Epidermal melanocyte (primary cell): ENCODE measurements around the gene SHB.

Experiments
- DNase-seq: peaks from one replicate; pipeline ENCODE4 v3.0.0; 2011; ENCODE audit warnings: low spot score; ENCODE audit not compliant: insufficient read length

Gene SHB

DNA sequence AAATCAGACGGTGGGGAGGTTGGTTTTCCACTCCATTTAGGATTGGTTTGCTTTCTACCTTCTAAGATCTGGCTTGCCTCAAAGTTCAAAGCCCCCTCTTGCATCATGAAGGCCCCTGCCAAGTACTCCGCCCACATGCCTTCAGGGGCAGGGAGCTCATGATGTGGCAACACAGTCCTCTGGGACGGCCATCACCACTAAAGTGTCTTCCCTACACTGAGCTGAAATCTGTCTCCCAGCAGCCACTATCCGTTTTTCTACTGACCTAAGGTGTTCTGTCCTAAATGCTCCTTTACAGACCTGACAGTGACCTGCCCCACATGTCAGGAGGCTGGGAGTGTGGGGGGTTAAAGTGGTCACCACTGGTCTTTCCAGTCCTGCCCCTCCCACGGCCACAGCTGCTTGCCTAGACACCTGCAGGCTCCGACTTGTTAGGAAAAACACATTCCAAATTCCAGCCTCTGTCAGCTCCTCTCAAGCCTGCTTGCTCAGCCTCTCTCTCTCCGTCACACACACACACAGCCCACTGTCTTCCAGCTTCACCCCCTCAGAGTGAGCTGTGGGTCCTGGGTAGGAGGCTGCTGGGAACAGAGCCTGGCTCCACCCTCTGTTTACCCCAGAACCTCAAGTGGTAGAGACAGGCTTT, 44.9 kb downstream of the SHB start:
- no peak for DNase-seq

DNA sequence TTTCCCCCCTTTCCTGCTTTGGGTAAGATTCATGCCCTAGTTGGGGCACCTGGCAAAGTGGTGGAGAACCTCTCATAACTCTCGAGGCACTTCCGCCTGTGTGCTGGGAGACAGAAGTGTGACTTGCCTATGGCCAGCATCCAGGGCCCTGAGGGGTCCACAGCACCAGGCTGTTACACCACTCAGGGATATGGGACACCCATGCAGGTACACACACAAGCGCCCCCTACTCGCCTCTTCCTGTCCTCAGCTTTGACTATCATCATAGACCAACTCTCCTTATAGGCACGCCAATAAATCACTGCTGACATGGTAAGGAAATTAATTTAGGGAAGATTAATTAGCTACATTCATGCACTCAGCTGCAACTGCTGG, 45.4 kb downstream of the SHB start:
- no peak for DNase-seq

- DNase-seq: no peak
Measured at GRCh38 chr9:38022995-38023394, 46.0 kb downstream of the SHB start.

DNA sequence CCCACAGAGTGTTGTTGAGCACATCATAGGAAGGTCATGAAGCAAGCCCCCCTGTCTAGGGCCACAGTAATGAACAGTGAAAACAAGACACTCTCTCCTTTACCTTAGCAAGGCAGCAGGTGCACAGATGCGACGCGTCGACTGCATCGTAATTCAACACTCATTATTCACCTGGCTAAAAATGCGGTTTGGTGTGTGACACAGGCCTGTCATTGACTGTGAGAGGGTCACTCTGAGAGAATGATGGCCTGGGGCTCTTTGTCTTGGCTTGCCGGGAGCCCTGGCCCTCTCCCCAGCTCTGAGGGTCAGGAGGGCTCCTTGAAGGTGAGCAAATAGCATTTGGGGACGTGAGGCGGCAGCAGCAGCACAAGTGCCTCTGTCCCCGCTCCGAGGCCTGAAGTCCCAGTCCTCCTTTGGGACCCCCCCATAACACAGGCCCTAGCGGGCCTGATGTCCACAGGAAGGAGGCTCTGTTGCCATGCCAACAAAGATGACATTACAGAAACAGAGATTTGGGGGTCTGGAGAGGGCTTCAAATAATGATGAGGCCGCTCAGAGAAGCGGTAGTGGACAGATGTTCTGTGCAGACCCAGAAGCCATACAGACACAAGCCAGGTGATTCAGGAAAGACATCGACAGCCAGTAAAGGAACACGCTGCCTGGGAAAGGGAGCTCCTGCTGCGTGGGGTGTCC, 46.7 kb downstream of the SHB start:
- no peak for DNase-seq

DNA sequence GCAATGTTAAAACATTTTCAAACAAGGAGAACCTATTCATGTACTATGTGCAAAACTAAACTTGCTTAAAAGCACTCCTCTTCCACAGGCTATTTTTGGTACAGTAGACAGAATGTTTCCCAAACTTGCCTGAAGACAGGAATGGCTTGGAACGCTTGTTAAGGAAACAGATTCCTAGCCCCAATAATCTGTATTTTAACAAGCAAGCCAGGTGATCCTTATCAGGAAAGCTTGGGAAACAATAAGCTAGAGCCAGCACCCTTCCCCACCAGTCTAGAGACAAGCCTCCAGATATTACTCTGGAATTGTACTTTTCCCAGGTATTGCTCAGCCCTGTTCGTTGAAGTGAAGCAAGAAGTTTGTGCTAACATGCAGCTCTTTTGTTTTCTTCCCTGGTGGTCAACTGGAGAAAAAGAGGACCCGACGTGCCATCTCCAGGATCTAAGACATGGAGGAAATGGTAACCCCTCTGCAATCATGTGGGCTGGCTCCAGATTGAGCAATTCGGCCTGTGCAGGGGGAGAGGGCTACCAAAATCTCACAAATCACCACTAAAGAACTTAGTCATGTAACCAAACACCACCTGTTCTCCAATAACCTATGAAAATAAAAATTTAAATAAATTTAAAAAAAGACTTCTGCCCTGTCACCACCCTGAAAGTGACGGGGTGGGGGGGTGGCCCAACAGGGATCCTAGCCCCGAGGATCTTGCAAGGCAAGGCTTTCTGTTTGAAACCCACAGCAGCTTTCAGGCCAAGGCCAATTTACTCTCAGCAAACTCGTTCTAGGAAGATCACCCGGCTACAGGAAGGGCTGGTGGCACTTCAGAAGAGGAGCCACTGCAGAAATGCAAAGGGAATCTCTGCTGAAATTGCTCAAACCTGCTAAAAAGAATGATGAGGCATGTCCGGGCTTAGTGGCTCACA, 48.6 kb downstream of the SHB start:
- no peak for DNase-seq

DNA sequence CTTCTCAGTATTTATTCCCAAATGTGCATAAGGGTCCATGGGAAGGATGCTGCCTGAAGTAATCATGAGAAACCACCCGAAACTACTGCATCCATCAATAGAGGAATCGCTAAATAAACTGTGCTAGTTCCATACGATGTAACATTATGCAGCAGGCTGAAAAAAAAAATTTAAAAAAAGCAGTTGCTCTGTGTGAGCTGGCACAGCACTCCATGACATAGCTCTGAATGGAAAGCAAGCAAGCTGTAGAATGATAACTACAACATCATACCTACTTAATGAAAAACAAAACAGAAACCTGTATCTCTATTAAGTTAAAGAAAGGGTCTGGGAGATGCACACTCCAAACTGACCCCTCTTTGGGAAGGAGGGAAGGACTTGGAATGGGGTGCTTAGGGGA, 49.3 kb downstream of the SHB start:
- DNase-seq: no peak

- no peak for DNase-seq
Measured at GRCh38 chr9:38018958-38019602, 49.9 kb downstream of the SHB start.

DNA sequence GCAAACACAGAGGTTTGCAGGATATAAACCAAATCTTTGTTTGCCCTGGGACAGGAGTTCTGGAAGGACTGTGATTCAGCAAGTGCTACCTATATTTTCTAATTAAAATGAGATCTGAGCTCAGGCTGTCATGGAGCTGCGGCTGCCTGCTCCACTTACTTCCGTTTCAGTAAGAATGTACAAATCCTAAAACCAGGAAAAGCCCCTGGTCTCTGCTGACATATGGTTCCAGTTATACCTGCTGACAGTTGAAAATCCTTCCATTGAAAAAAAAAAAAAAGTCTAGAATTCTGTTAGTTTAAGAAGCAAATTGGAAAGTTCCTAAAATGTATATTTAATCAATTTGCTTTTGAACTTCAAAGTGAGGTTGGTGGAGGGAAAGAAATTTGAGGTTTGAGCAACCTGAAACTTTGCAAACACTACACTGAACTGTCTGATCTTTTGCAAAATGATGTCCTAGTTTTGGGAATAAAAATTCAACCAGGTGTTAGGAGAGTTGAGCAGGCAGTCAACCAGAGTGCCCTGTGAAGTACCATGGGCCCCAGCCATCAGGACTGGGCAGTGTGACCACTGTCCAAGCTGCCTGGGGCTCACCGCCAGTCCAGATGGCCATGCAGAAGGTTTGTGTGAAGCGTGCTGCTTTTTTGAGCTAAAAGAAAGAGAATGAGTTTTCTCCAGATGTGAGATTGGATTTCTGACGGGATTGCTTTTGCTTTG, 50.6 kb downstream of the SHB start:
- no peak for DNase-seq

DNA sequence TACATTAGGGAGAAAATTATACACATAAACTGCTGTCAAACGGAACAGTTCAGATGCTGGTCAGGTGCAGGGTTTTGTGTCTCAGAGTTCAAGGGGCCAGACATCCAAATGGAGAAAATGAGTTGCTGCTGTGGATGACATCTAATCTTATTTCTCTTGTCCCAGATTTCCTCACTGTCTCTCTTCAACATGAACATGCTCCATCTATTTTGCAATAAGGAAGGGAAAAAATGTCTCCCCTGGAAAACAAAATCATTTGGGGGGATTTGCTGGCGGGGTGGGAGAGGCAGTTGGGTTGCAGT, 51.2 kb downstream of the SHB start:
- DNase-seq: no peak

- no peak for DNase-seq
Measured at GRCh38 chr9:38017149-38017884, 51.7 kb downstream of the SHB start.

- no peak for DNase-seq
Measured at GRCh38 chr9:38016375-38017135, 52.5 kb downstream of the SHB start.

DNA sequence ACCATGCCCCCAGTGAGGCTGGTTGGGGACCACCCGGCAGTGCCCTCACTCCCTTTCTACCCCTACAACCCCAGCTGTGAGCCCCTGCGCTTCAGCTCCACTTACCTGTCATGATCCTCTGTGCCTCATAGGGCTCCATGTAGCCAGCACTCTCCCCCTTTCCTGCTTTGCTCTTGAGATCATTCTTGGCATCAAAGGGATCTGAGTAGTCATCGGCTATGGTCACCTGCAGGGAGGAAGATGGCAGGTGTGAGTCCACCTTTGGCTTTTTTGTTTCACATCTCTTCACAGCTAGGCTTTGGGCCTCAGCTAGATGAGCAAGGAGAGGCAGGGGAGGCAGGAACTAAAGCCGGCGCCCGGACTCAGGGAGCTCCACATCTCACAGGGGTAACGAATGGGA, 53.1 kb downstream of the SHB start:
- DNase-seq: no peak

- DNase-seq: no peak
Measured at GRCh38 chr9:38015266-38015665, 53.8 kb downstream of the SHB start.

- DNase-seq: no peak
Measured at GRCh38 chr9:38012767-38013450, 56.1 kb downstream of the SHB start.

DNA sequence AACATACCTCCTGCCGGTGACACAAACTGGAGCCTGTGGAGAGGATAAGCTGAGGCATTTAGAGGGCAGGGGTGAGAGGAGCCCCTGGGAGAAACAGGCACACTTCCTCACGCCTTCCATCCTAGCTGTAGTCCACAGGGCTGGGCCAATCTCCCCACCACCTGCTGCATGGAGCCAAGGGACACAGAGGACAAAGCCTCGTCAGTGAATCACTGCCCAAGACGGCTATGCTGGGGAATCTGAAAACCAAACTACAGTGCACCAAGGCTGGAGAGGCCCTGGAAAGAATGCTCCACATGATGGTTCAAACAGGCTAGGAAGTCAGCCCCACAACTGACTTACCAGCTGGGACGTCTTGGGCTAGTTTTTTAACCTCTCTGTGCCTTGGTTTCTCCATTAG, 57.0 kb downstream of the SHB start:
- no peak for DNase-seq

DNA sequence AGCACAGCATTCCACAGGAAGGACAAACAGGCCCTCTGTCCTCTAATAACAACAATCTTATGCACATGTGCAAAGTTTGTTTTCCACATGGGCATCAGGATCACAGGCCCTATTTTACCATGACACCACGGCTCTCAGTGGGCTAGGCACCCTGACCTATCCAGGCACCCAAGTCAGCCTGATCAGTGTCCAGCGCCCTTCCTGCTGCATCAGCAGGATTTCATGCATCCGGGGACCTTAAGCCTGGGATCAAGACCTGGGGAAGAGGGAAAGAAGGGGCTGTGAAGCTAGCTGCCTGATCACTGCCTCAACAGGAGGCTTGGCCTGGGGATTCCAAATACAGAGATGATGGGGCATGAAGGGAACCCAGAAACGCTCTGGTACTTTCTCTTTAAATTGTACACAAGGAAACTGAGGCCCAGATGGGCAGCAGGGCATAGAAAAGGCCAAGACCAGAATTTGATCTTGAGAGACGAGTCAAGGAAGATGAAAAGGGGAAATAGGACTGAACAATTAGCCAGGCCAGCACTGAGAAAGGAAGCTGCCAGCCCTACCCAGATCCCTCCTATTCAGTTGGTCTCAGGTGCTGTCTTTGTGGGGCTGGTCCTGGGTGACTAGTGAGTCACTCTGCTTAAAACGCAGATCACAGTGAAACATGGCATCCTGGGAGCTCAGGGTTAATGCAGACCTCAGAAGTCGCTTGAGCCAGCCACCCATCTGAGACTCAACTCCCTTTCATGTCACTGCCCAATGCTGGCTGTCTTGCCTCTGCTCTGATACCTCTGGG, 57.9 kb downstream of the SHB start:
- DNase-seq: no peak

GRCh38 chr9:38009990-38010389, 59.0 kb downstream of the SHB start:
- no peak for DNase-seq

DNA sequence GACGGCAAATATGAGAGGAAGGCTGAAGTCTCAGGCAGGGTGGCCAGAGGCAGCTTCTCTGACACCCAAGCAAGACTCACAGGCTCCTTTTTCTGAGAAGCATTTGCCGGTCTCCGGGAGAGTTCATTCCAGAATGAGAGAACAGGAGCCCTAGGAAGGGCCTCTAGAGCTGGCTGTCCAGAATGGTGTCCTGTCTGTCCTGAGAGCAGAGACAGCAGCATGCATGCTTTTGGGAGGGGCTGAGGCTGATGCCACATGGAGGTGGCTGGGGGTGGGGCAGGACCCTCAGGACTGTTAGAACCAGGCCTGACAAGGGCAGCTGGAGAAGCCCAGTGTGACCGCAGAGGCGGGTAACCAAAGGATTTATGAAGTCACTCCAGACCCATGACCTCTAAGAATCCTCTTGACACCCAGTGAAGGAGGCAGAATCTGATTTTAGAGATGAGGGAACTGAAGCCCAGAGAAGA, 60.0 kb downstream of the SHB start:
- DNase-seq: no peak
